ENCODE measurements around the gene NCR2.

- TF ChIP-seq POLR2A (IDR thresholded peaks at IDR 0.05; ENCODE audit: low read depth, low read length) (no peak), POLR2AphosphoS5 (IDR thresholded peaks at IDR 0.05; ENCODE audit: low read depth, low read length) (no peak), TAF1 (IDR thresholded peaks at IDR 0.05; ENCODE audit: low read depth, low read length) (no peak)
Measured at GRCh38 chr6:41371461-41371991, 36.1 kb downstream of the NCR2 start.

All from GM12891 (cell line).